Measurements from ENCODE around the gene SASH3.

The SASH3 gene

GRCh38 chrX:129779747-129780146 is at the start of gene SASH3:
SASH3 (plus strand) TSS chrX:129779949; CDS start chrX:129780098, 149 bp downstream.
- H3K27me3 ChIP-seq (ENCODE audit: insufficient read depth, poor library complexity, severe bottlenecking) = no peaks in the 10 kb centered on the region
- no peak within 1 kb of the TSS for H3K27ac ChIP-seq (ENCODE audit: poor library complexity, severe bottlenecking)
- H3K9me3 ChIP-seq (ENCODE audit: severe bottlenecking) = no peaks in the 10 kb centered on the region
- no peak for ATAC-seq (ENCODE audit: low read depth)
- no peak for DNase-seq (ENCODE audit: low spot score)
- H3K4me1 ChIP-seq (ENCODE audit: insufficient read depth, poor library complexity, severe bottlenecking) = no peaks in the 10 kb centered on the region
- H3K36me3 ChIP-seq (ENCODE audit: low read depth) = no peaks in the 10 kb centered on the region
- TF ChIP-seq CTCF (IDR thresholded peaks at IDR 0.05; ENCODE audit: poor library complexity, severe bottlenecking) = no peak
- no peak within 1 kb of the TSS for H3K4me3 ChIP-seq (ENCODE audit: severe bottlenecking)

GRCh38 chrX:129731228-129731627 is 48.5 kb upstream of the SASH3 start:
- DNase-seq (ENCODE audit: low spot score) (no peak), ATAC-seq (ENCODE audit: low read depth) (no peak)
- Histone ChIP-seq H3K27ac (ENCODE audit: poor library complexity, severe bottlenecking) (no peak overlapping the region), H3K36me3 (ENCODE audit: low read depth) (no peaks in the 10 kb centered on the region), H3K9me3 (ENCODE audit: severe bottlenecking) (no peaks in the 10 kb centered on the region), H3K4me3 (ENCODE audit: severe bottlenecking) (no peak overlapping the region), H3K27me3 (ENCODE audit: insufficient read depth, poor library complexity, severe bottlenecking) (no peaks in the 10 kb centered on the region), H3K4me1 (ENCODE audit: insufficient read depth, poor library complexity, severe bottlenecking) (no peaks in the 10 kb centered on the region)
- TF ChIP-seq CTCF (IDR thresholded peaks at IDR 0.05; ENCODE audit: poor library complexity, severe bottlenecking) = no peak

- H3K4me1 ChIP-seq (ENCODE audit: insufficient read depth, poor library complexity, severe bottlenecking) = no peaks in the 10 kb centered on the region
- no peaks in the 10 kb centered on the region for H3K27me3 ChIP-seq (ENCODE audit: insufficient read depth, poor library complexity, severe bottlenecking)
- no peaks in the 10 kb centered on the region for H3K9me3 ChIP-seq (ENCODE audit: severe bottlenecking)
- no peak for ATAC-seq (ENCODE audit: low read depth)
- no peak overlapping the region for H3K4me3 ChIP-seq (ENCODE audit: severe bottlenecking)
- no peaks in the 10 kb centered on the region for H3K36me3 ChIP-seq (ENCODE audit: low read depth)
- DNase-seq (ENCODE audit: low spot score) = no peak
- no peak for TF ChIP-seq CTCF (IDR thresholded peaks at IDR 0.05; ENCODE audit: poor library complexity, severe bottlenecking)
- no peak overlapping the region for H3K27ac ChIP-seq (ENCODE audit: poor library complexity, severe bottlenecking)
Measured at GRCh38 chrX:129732857-129733256, 46.9 kb upstream of the SASH3 start.

GRCh38 chrX:129733335-129733734 is 46.4 kb upstream of the SASH3 start:
- Histone ChIP-seq H3K27ac (ENCODE audit: poor library complexity, severe bottlenecking) (no peak overlapping the region), H3K4me3 (ENCODE audit: severe bottlenecking) (no peak overlapping the region), H3K36me3 (ENCODE audit: low read depth) (no peaks in the 10 kb centered on the region), H3K27me3 (ENCODE audit: insufficient read depth, poor library complexity, severe bottlenecking) (no peaks in the 10 kb centered on the region), H3K9me3 (ENCODE audit: severe bottlenecking) (no peaks in the 10 kb centered on the region), H3K4me1 (ENCODE audit: insufficient read depth, poor library complexity, severe bottlenecking) (no peaks in the 10 kb centered on the region)
- no peak for DNase-seq (ENCODE audit: low spot score)
- ATAC-seq (ENCODE audit: low read depth) = no peak
- TF ChIP-seq CTCF (IDR thresholded peaks at IDR 0.05; ENCODE audit: poor library complexity, severe bottlenecking) = no peak

- no peak overlapping the region for H3K27ac ChIP-seq (ENCODE audit: poor library complexity, severe bottlenecking)
- DNase-seq (ENCODE audit: low spot score) (no peak), ATAC-seq (ENCODE audit: low read depth) (no peak)
- H3K4me3 ChIP-seq (ENCODE audit: severe bottlenecking) = no peak overlapping the region
- no peaks in the 10 kb centered on the region for H3K27me3 ChIP-seq (ENCODE audit: insufficient read depth, poor library complexity, severe bottlenecking)
- no peaks in the 10 kb centered on the region for H3K36me3 ChIP-seq (ENCODE audit: low read depth)
- no peaks in the 10 kb centered on the region for H3K9me3 ChIP-seq (ENCODE audit: severe bottlenecking)
- TF ChIP-seq CTCF (IDR thresholded peaks at IDR 0.05; ENCODE audit: poor library complexity, severe bottlenecking) = no peak
- no peaks in the 10 kb centered on the region for H3K4me1 ChIP-seq (ENCODE audit: insufficient read depth, poor library complexity, severe bottlenecking)
Measured at GRCh38 chrX:129736491-129736890, 43.3 kb upstream of the SASH3 start.

All from RWPE2 (cell line).